Measurements from ENCODE around the gene PTMA.

The PTMA gene

DNA sequence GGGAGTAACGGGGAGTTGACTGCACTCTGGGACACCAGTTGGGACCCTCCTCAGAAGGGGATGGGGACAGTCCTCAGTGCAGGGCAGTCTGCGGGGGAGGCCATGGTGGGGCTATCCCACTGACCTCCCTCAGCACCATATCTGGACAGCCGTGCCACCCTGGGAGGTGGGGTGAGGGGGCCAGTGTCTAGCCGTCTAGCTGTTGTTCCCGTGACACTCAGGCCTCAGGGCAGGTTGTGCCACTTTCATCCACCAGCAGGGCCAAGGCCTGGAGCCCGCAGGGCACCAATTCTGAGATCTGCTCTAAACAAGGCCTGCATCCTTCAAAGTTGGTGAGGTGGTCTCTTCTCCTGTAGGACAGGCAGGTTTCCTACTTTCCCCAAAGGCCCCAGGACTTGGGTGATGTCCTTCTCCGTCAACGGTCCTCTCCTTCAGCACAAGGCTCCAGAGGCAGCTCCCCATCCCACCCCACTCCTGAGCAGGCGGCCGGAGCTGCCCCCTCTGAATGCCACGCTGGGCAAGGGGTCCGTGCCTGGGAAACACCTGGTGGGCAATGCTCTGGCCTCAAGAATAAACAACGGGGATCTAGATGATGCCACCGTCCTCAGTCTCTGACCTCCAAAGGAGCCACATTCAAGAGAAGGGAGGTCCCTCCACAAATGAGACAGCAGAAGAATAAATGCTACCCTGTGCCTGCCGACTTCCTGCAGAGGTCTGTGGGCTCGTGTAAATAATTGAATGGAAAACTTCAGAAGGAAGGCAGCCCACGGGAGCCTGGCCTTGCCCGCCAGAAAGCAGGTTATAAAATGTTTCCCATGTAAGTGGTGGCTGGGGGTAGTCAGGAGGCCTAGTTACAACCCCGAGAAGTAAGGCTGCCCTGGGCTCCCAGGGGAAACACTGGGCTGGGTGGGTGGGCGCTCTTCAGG, 42.8 kb upstream of the PTMA start:
- ATAC-seq = no peak
- TF ChIP-seq, protein P1, sequence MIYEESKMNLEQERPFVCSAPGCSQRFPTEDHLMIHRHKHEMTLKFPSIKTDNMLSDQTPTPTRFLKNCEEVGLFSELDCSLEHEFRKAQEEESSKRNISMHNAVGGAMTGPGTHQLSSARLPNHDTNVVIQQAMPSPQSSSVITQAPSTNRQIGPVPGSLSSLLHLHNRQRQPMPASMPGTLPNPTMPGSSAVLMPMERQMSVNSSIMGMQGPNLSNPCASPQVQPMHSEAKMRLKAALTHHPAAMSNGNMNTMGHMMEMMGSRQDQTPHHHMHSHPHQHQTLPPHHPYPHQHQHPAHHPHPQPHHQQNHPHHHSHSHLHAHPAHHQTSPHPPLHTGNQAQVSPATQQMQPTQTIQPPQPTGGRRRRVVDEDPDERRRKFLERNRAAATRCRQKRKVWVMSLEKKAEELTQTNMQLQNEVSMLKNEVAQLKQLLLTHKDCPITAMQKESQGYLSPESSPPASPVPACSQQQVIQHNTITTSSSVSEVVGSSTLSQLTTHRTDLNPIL (CRISPR knock-in tag; IDR thresholded peaks at IDR 0.05; ENCODE audit: low read depth) = no peak
- TF ChIP-seq ZNF8 (CRISPR knock-in tag; IDR thresholded peaks at IDR 0.05) = no peak
- TF ChIP-seq SNAI2 (CRISPR knock-in tag; IDR thresholded peaks at IDR 0.05) = no peak
- no peak for TF ChIP-seq BACH2 (CRISPR knock-in tag; IDR thresholded peaks at IDR 0.05; ENCODE audit: borderline replicate concordance)
- TF ChIP-seq RARB (CRISPR knock-in tag; IDR thresholded peaks at IDR 0.05) = no peak
- no peak for TF ChIP-seq ZNF70 (CRISPR knock-in tag; IDR thresholded peaks at IDR 0.05)
- no peak for TF ChIP-seq TCF4 (CRISPR knock-in tag; IDR thresholded peaks at IDR 0.05; ENCODE audit: borderline replicate concordance)
- TF ChIP-seq PPARA (CRISPR knock-in tag; IDR thresholded peaks at IDR 0.05; ENCODE audit: borderline replicate concordance) = no peak
- TF ChIP-seq, protein P2, sequence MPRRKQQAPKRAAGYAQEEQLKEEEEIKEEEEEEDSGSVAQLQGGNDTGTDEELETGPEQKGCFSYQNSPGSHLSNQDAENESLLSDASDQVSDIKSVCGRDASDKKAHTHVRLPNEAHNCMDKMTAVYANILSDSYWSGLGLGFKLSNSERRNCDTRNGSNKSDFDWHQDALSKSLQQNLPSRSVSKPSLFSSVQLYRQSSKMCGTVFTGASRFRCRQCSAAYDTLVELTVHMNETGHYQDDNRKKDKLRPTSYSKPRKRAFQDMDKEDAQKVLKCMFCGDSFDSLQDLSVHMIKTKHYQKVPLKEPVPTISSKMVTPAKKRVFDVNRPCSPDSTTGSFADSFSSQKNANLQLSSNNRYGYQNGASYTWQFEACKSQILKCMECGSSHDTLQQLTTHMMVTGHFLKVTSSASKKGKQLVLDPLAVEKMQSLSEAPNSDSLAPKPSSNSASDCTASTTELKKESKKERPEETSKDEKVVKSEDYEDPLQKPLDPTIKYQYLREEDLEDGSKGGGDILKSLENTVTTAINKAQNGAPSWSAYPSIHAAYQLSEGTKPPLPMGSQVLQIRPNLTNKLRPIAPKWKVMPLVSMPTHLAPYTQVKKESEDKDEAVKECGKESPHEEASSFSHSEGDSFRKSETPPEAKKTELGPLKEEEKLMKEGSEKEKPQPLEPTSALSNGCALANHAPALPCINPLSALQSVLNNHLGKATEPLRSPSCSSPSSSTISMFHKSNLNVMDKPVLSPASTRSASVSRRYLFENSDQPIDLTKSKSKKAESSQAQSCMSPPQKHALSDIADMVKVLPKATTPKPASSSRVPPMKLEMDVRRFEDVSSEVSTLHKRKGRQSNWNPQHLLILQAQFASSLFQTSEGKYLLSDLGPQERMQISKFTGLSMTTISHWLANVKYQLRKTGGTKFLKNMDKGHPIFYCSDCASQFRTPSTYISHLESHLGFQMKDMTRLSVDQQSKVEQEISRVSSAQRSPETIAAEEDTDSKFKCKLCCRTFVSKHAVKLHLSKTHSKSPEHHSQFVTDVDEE (CRISPR knock-in tag; IDR thresholded peaks at IDR 0.05) = no peak
- no peak for TF ChIP-seq ESRRG (CRISPR knock-in tag; IDR thresholded peaks at IDR 0.05)
- TF ChIP-seq, protein P3, sequence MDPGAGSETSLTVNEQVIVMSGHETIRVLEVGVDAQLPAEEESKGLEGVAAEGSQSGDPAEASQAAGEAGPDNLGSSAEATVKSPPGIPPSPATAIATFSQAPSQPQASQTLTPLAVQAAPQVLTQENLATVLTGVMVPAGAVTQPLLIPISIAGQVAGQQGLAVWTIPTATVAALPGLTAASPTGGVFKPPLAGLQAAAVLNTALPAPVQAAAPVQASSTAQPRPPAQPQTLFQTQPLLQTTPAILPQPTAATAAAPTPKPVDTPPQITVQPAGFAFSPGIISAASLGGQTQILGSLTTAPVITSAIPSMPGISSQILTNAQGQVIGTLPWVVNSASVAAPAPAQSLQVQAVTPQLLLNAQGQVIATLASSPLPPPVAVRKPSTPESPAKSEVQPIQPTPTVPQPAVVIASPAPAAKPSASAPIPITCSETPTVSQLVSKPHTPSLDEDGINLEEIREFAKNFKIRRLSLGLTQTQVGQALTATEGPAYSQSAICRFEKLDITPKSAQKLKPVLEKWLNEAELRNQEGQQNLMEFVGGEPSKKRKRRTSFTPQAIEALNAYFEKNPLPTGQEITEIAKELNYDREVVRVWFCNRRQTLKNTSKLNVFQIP (CRISPR knock-in tag; IDR thresholded peaks at IDR 0.05; ENCODE audit: borderline replicate concordance, low read depth) = no peak
- no peak for TF ChIP-seq TOX (CRISPR knock-in tag; IDR thresholded peaks at IDR 0.05; ENCODE audit: borderline replicate concordance)
- TF ChIP-seq GLIS3 (CRISPR knock-in tag; IDR thresholded peaks at IDR 0.05) = no peak
- no peak for TF ChIP-seq ZNF565 (CRISPR knock-in tag; conservative IDR thresholded peaks at IDR 0.05; ENCODE audit: low read depth)

GRCh38 chr2:231666171-231667095, 41.9 kb upstream of the PTMA start:
- peak; percentile 71 for ATAC-seq
- no peak for TF ChIP-seq RARB (CRISPR knock-in tag; IDR thresholded peaks at IDR 0.05)
- no peak for TF ChIP-seq ZNF8 (CRISPR knock-in tag; IDR thresholded peaks at IDR 0.05)
- TF ChIP-seq ISL1 (CRISPR knock-in tag; IDR thresholded peaks at IDR 0.05) = no peak
- no peak for TF ChIP-seq GLIS3 (CRISPR knock-in tag; IDR thresholded peaks at IDR 0.05)
- TF ChIP-seq SNAI2 (CRISPR knock-in tag; IDR thresholded peaks at IDR 0.05) = no peak
- TF ChIP-seq ZC3H10 (CRISPR knock-in tag; IDR thresholded peaks at IDR 0.05) = no peak
- TF ChIP-seq ZNF70 (CRISPR knock-in tag; IDR thresholded peaks at IDR 0.05) = no peak
- TF ChIP-seq, protein P4, sequence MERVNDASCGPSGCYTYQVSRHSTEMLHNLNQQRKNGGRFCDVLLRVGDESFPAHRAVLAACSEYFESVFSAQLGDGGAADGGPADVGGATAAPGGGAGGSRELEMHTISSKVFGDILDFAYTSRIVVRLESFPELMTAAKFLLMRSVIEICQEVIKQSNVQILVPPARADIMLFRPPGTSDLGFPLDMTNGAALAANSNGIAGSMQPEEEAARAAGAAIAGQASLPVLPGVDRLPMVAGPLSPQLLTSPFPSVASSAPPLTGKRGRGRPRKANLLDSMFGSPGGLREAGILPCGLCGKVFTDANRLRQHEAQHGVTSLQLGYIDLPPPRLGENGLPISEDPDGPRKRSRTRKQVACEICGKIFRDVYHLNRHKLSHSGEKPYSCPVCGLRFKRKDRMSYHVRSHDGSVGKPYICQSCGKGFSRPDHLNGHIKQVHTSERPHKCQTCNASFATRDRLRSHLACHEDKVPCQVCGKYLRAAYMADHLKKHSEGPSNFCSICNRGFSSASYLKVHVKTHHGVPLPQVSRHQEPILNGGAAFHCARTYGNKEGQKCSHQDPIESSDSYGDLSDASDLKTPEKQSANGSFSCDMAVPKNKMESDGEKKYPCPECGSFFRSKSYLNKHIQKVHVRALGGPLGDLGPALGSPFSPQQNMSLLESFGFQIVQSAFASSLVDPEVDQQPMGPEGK (CRISPR knock-in tag; IDR thresholded peaks at IDR 0.05; ENCODE audit: borderline replicate concordance) = no peak
- TF ChIP-seq ZFP30 (CRISPR knock-in tag; IDR thresholded peaks at IDR 0.05) = no peak
- no peak for TF ChIP-seq TCF4 (CRISPR knock-in tag; IDR thresholded peaks at IDR 0.05; ENCODE audit: borderline replicate concordance)
- TF ChIP-seq PPARA (CRISPR knock-in tag; IDR thresholded peaks at IDR 0.05; ENCODE audit: borderline replicate concordance) = no peak
- no peak for TF ChIP-seq OSR1 (CRISPR knock-in tag; IDR thresholded peaks at IDR 0.05)
- TF ChIP-seq, protein P2 (CRISPR knock-in tag; IDR thresholded peaks at IDR 0.05) = no peak
- TF ChIP-seq, protein P3 (CRISPR knock-in tag; IDR thresholded peaks at IDR 0.05; ENCODE audit: borderline replicate concordance, low read depth) = no peak
- no peak for TF ChIP-seq CSDC2 (CRISPR knock-in tag; IDR thresholded peaks at IDR 0.05)
- no peak for TF ChIP-seq ZFP3 (CRISPR knock-in tag; IDR thresholded peaks at IDR 0.05)
- TF ChIP-seq ARNTL (CRISPR knock-in tag; IDR thresholded peaks at IDR 0.05; ENCODE audit: borderline replicate concordance, low read depth) = no peak
- no peak for TF ChIP-seq CSRNP3 (CRISPR knock-in tag; IDR thresholded peaks at IDR 0.05)
